HepG2 (cell line): Measurements from ENCODE around the gene ASXL1. TPM values are rescaled to one million over a fixed set of nuclear protein-coding genes. Genes with fewer than 3 reads are reported as not detected.

Experiments used
- DNMT3B ChIP-seq: conservative IDR thresholded peaks from 2 replicates; pipeline ENCODE4 v1.6.1; 2016; ENCODE audit warnings: missing biosample characterization, control low read depth
- MAZ ChIP-seq, 2 experiments: sonication (generic) in 1 of 2; formaldehyde crosslinking in 1 of 2; IDR thresholded peaks; 2 replicates each; pipeline versions ENCODE4 v1.5.0 to v1.6.1; 2012 to 2020; ENCODE audit warnings: low read depth in 2 of 2, mild to moderate bottlenecking in 2 of 2, borderline replicate concordance in 1 of 2, improper control_type of control experiment in 1 of 2, low read length in 1 of 2, missing genetic modification reagents in 1 of 2, moderate library complexity in 1 of 2
- NFE2L1 ChIP-seq: sonication (generic); formaldehyde crosslinking; IDR thresholded peaks from 2 replicates; pipeline ENCODE4 v1.4.0; 2020; ENCODE audit warnings: missing genetic modification reagents, mild to moderate bottlenecking, borderline replicate concordance
- RARA ChIP-seq: IDR thresholded peaks from 2 replicates; pipeline ENCODE4 v1.6.1; 2016; ENCODE audit warnings: missing genetic modification reagents, missing compliant biosample characterization
- SOX6 ChIP-seq, 2 experiments: fragments of 450-650 bp in 1 of 2; sonication (generic) in 1 of 2; formaldehyde crosslinking in 1 of 2; IDR thresholded peaks; 2 replicates each; pipeline versions ENCODE4 v1.4.0 to v1.6.1; 2017 to 2020; ENCODE audit warnings: antibody characterized with exemption in 1 of 2, mild to moderate bottlenecking in 1 of 2, missing genetic modification reagents in 1 of 2
- ZBTB33 ChIP-seq: sonication (generic); formaldehyde crosslinking; IDR thresholded peaks from 2 replicates; pipeline ENCODE4 v1.4.0; 2020; ENCODE audit warnings: missing genetic modification reagents
- ZNF253 ChIP-seq: sonication (generic); formaldehyde crosslinking; IDR thresholded peaks from 2 replicates; pipeline ENCODE4 v1.8.0; 2022; ENCODE audit warnings: mild to moderate bottlenecking, missing genetic modification reagents, borderline replicate concordance
- ZNF337 ChIP-seq: sonication (generic); formaldehyde crosslinking; IDR thresholded peaks from 2 replicates; pipeline ENCODE4 v1.5.1; 2020; ENCODE audit warnings: missing genetic modification reagents, low read depth, mild to moderate bottlenecking, borderline replicate concordance
- ZNF766 ChIP-seq: sonication (generic); formaldehyde crosslinking; IDR thresholded peaks from 2 replicates; pipeline ENCODE4 v1.5.0; 2020; ENCODE audit warnings: missing genetic modification reagents, borderline replicate concordance
- ZNF850 ChIP-seq: sonication (generic); formaldehyde crosslinking; conservative IDR thresholded peaks from 2 replicates; pipeline ENCODE4 v1.9.0; 2021; ENCODE audit warnings: mild to moderate bottlenecking, missing genetic modification reagents
- polyA plus RNA-seq, 8 experiments: library from polyadenylated mRNA; depleted of rRNA in 3 of 8; stranded (reverse) in 7 of 8; unstranded in 1 of 8; fragments of >200 nt; fragmentation: Illumina TruSeq in 4 of 8; extraction: Trizol in 4 of 8; gene quantifications; 2 replicates each; pipeline versions ENCODE4 v1.2.1 to v1.2.3, GENCODE V29; 2011 to 2016; ENCODE audit warnings: low read depth in 4 of 8, missing spikeins in 1 of 8, mixed read lengths in 1 of 8; ENCODE audit not compliant: insufficient read depth in 1 of 8
- total RNA-seq, 5 experiments: library from RNA; depleted of rRNA; stranded (reverse); fragments of >200 nt; fragmentation: Illumina TruSeq; extraction: Trizol; gene quantifications; 2 replicates each; pipeline ENCODE4 v1.2.3, GENCODE V29; 2016; ENCODE audit warnings: low read depth in 1 of 5
- TF ChIP-seq, protein P1 (sequence below): sonication (generic); formaldehyde crosslinking; IDR thresholded peaks from 2 replicates; pipeline ENCODE4 v1.4.0; 2020; ENCODE audit warnings: missing genetic modification reagents, mild to moderate bottlenecking, borderline replicate concordance
- TF ChIP-seq, protein P2 (sequence below): IDR thresholded peaks from 2 replicates; pipeline ENCODE4 v1.6.1; 2018; ENCODE audit warnings: missing genetic modification reagents
- TF ChIP-seq, protein P3 (sequence below): IDR thresholded peaks from 2 replicates; pipeline ENCODE4 v1.6.1; 2018; ENCODE audit warnings: missing genetic modification reagents, mild to moderate bottlenecking, missing compliant biosample characterization
- TF ChIP-seq, protein P4 (sequence below): sonication (generic); formaldehyde crosslinking; IDR thresholded peaks from 2 replicates; pipeline ENCODE4 v1.5.0; 2020; ENCODE audit warnings: mild to moderate bottlenecking, missing genetic modification reagents, borderline replicate concordance
- TF ChIP-seq, protein P5 (sequence below): sonication (generic); formaldehyde crosslinking; IDR thresholded peaks from 2 replicates; pipeline ENCODE4 v1.4.0; 2020; ENCODE audit warnings: missing genetic modification reagents, mild to moderate bottlenecking, borderline replicate concordance

ASXL1 gene
- total and polyA plus RNA-seq, 2 of the 13 experiments (the other 11 are each of a cell fraction or from before 2014, with no cell fraction given) = 62.1 to 74.8 TPM

GRCh38 chr20:32484958-32485769, 127.0 kb downstream of the ASXL1 start (continued):
- TF ChIP-seq, protein P1, sequence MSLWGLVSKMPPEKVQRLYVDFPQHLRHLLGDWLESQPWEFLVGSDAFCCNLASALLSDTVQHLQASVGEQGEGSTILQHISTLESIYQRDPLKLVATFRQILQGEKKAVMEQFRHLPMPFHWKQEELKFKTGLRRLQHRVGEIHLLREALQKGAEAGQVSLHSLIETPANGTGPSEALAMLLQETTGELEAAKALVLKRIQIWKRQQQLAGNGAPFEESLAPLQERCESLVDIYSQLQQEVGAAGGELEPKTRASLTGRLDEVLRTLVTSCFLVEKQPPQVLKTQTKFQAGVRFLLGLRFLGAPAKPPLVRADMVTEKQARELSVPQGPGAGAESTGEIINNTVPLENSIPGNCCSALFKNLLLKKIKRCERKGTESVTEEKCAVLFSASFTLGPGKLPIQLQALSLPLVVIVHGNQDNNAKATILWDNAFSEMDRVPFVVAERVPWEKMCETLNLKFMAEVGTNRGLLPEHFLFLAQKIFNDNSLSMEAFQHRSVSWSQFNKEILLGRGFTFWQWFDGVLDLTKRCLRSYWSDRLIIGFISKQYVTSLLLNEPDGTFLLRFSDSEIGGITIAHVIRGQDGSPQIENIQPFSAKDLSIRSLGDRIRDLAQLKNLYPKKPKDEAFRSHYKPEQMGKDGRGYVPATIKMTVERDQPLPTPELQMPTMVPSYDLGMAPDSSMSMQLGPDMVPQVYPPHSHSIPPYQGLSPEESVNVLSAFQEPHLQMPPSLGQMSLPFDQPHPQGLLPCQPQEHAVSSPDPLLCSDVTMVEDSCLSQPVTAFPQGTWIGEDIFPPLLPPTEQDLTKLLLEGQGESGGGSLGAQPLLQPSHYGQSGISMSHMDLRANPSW (CRISPR knock-in tag) = peak; percentile 34; the same call in 1 of the 2 replicates
- TF ChIP-seq ZNF766 (CRISPR knock-in tag) (no peak), SOX6 (IDR thresholded peaks at IDR 0.05) (no peak), SOX6 (CRISPR knock-in tag; IDR thresholded peaks at IDR 0.05) (peak; percentile 52; the same call in 1 of the 2 replicates), MAZ (IDR thresholded peaks at IDR 0.05; ENCODE audit: borderline replicate concordance, low read depth, low read length) (no peak; the same call in 1 of the 2 replicates), MAZ (CRISPR knock-in tag; IDR thresholded peaks at IDR 0.05; ENCODE audit: low read depth) (0 out of 2 replicates have a peak, but pooled peaks have one; percentile 11), ZNF337 (no peak), ZBTB33 (CRISPR knock-in tag) (peak; percentile 47; the same call in 1 of the 2 replicates), RARA (peak; percentile 26; the same call in 1 of the 2 replicates), ZNF850 (CRISPR knock-in tag) (no peak), ZNF253 (CRISPR knock-in tag) (no peak), NFE2L1 (CRISPR knock-in tag) (no peak), DNMT3B (CRISPR knock-in tag) (0 out of 2 replicates have a peak, but pooled peaks have one; percentile 27)
- TF ChIP-seq, protein P2, sequence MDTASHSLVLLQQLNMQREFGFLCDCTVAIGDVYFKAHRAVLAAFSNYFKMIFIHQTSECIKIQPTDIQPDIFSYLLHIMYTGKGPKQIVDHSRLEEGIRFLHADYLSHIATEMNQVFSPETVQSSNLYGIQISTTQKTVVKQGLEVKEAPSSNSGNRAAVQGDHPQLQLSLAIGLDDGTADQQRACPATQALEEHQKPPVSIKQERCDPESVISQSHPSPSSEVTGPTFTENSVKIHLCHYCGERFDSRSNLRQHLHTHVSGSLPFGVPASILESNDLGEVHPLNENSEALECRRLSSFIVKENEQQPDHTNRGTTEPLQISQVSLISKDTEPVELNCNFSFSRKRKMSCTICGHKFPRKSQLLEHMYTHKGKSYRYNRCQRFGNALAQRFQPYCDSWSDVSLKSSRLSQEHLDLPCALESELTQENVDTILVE (CRISPR knock-in tag) = peak; percentile 56
- TF ChIP-seq, protein P3, sequence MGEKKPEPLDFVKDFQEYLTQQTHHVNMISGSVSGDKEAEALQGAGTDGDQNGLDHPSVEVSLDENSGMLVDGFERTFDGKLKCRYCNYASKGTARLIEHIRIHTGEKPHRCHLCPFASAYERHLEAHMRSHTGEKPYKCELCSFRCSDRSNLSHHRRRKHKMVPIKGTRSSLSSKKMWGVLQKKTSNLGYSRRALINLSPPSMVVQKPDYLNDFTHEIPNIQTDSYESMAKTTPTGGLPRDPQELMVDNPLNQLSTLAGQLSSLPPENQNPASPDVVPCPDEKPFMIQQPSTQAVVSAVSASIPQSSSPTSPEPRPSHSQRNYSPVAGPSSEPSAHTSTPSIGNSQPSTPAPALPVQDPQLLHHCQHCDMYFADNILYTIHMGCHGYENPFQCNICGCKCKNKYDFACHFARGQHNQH (CRISPR knock-in tag) = peak; percentile 65; the same call in 1 of the 2 replicates
- TF ChIP-seq, protein P4, sequence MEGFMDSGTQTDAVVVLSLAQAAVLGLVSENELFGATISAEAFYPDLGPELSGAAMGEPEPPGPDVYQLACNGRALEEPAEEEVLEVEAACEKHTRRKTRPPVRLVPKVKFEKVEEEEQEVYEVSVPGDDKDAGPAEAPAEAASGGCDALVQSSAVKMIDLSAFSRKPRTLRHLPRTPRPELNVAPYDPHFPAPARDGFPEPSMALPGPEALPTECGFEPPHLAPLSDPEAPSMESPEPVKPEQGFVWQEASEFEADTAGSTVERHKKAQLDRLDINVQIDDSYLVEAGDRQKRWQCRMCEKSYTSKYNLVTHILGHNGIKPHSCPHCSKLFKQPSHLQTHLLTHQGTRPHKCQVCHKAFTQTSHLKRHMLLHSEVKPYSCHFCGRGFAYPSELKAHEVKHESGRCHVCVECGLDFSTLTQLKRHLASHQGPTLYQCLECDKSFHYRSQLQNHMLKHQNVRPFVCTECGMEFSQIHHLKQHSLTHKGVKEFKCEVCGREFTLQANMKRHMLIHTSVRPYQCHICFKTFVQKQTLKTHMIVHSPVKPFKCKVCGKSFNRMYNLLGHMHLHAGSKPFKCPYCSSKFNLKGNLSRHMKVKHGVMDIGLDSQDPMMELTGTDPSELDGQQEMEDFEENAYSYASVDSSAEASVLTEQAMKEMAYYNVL = 0 out of 2 replicates have a peak, but pooled peaks have one; percentile 54
- TF ChIP-seq, protein P5, sequence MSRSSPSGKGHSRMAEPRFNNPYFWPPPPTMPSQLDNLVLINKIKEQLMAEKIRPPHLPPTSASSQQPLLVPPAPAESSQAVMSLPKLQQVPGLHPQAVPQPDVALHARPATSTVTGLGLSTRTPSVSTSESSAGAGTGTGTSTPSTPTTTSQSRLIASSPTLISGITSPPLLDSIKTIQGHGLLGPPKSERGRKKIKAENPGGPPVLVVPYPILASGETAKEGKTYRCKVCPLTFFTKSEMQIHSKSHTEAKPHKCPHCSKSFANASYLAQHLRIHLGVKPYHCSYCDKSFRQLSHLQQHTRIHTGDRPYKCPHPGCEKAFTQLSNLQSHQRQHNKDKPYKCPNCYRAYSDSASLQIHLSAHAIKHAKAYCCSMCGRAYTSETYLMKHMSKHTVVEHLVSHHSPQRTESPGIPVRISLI (CRISPR knock-in tag) = peak; percentile 91
